ENCODE data around the gene PSEN1. TPM values are rescaled to one million over a fixed set of nuclear protein-coding genes. Genes with fewer than 3 reads are reported as not detected.
A peak's percentile ranks its signal among the peaks of the same experiment; 100 is the strongest.

PSEN1 gene
- total and polyA plus RNA-seq, 2 experiments from 2014 or later, result 14.6 to 35.7 TPM

DNA sequence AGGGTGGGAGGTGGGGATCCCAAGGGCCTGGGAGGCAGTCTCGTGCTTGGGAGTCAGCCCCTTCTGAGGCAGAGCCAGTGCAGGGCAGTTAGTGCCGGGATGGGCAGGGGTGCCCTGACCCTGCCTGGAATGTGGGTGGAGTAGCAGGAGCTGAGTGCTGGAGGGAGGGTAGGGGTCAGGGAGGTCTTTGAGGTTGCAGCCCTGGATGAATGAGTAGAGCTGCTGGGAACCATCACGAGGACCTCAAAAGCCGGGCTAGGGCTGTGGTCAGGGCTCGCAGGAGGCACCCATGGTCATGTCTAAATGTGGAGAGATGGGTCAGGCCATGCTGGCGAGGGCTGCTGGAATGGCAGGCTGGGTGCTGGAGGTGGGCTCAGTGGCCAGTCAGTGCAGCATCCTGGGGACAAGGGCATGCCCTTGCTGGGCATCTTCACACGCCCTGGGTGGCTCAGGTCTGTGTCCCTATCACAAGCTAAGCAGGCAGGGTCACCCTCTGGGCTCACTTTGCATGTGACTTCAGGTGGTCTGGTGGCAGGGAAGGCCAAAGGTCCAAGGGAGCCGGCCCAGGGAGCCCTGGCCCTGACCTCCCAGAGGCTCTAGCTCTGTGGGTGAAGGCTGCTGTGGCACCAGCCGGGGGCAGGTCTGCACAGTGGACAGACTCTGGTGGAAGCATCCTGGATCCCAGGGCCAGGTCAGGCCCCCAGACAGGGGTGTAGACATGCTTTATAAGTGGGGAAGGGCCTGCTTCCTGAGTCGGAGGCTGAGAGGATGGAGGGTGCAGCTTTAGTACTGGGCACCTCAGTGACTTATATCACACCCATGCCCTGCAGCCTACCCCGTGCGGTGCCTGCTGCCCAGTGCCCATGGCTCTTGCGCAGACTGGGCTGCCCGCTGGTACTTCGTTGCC lies 125.5 kb downstream of the PSEN1 start (continued):
- no peak for TF ChIP-seq EZH2phosphoT487 (IDR thresholded peaks at IDR 0.05; ENCODE audit: unreplicated experiment)
- TF ChIP-seq ZNF331 (CRISPR knock-in tag; IDR thresholded peaks at IDR 0.05; ENCODE audit: low read depth), result no peak
- TF ChIP-seq JUNB (IDR thresholded peaks at IDR 0.05; ENCODE audit: unreplicated experiment), result no peak
- no peak for TF ChIP-seq CREB1 (CRISPR knock-in tag; IDR thresholded peaks at IDR 0.05; ENCODE audit: low read depth)
- TF ChIP-seq, protein P1, sequence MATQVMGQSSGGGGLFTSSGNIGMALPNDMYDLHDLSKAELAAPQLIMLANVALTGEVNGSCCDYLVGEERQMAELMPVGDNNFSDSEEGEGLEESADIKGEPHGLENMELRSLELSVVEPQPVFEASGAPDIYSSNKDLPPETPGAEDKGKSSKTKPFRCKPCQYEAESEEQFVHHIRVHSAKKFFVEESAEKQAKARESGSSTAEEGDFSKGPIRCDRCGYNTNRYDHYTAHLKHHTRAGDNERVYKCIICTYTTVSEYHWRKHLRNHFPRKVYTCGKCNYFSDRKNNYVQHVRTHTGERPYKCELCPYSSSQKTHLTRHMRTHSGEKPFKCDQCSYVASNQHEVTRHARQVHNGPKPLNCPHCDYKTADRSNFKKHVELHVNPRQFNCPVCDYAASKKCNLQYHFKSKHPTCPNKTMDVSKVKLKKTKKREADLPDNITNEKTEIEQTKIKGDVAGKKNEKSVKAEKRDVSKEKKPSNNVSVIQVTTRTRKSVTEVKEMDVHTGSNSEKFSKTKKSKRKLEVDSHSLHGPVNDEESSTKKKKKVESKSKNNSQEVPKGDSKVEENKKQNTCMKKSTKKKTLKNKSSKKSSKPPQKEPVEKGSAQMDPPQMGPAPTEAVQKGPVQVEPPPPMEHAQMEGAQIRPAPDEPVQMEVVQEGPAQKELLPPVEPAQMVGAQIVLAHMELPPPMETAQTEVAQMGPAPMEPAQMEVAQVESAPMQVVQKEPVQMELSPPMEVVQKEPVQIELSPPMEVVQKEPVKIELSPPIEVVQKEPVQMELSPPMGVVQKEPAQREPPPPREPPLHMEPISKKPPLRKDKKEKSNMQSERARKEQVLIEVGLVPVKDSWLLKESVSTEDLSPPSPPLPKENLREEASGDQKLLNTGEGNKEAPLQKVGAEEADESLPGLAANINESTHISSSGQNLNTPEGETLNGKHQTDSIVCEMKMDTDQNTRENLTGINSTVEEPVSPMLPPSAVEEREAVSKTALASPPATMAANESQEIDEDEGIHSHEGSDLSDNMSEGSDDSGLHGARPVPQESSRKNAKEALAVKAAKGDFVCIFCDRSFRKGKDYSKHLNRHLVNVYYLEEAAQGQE (IDR thresholded peaks at IDR 0.05; ENCODE audit: unreplicated experiment), result no peak
- TF ChIP-seq, protein P2, sequence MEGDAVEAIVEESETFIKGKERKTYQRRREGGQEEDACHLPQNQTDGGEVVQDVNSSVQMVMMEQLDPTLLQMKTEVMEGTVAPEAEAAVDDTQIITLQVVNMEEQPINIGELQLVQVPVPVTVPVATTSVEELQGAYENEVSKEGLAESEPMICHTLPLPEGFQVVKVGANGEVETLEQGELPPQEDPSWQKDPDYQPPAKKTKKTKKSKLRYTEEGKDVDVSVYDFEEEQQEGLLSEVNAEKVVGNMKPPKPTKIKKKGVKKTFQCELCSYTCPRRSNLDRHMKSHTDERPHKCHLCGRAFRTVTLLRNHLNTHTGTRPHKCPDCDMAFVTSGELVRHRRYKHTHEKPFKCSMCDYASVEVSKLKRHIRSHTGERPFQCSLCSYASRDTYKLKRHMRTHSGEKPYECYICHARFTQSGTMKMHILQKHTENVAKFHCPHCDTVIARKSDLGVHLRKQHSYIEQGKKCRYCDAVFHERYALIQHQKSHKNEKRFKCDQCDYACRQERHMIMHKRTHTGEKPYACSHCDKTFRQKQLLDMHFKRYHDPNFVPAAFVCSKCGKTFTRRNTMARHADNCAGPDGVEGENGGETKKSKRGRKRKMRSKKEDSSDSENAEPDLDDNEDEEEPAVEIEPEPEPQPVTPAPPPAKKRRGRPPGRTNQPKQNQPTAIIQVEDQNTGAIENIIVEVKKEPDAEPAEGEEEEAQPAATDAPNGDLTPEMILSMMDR (conservative IDR thresholded peaks at IDR 0.05; ENCODE audit: low read depth in 2 of 2), result no peak
- TF ChIP-seq POLR2AphosphoS5 (IDR thresholded peaks at IDR 0.05; ENCODE audit: low read depth), result no peak
- TF ChIP-seq EZH2 (IDR thresholded peaks at IDR 0.05; ENCODE audit: low read depth, unreplicated experiment), result no peak

DNA sequence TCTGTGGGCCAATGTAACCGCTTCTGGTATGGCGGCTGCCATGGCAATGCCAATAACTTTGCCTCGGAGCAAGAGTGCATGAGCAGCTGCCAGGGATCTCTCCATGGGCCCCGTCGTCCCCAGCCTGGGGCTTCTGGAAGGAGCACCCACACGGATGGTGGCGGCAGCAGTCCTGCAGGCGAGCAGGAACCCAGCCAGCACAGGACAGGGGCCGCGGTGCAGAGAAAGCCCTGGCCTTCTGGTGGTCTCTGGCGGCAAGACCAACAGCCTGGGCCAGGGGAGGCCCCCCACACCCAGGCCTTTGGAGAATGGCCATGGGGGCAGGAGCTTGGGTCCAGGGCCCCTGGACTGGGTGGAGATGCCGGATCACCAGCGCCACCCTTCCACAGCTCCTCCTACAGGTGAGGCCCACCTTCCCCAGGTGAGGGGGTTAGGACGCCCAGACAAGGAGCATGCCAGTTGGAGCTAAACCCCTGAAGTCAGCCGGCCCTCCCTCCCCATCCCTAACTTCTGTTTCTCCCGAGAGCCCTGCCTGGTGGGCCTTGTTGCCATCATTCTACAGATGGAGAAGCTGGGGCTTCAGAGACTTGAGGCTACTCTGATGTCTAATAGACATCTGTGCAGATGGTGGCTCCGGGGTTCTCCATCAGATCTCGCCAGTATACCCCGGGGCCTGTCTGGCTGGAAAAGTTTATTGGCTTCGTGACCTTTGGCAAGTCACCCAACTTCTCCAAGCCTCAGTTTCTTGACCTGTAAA lies 126.3 kb downstream of the PSEN1 start:
- ATAC-seq (peak; percentile 17; the same call in 2 of the 3 replicates), DNase-seq (ENCODE audit: low spot score) (no peak)
- no peak overlapping the region for H3K27ac ChIP-seq (ENCODE audit: low read depth)
- H3K36me3 ChIP-seq (ENCODE audit: insufficient read depth), result no peaks in the 10 kb centered on the region
- Mint-ChIP-seq H3K36me3 (ENCODE audit: low read depth) (peaks cover 6% of the 10 kb centered on the region; the same call in 2 of the 3 replicates), H3K27ac (no peak overlapping the region), H3K27me3 (ENCODE audit: insufficient read depth, low read depth, poor library complexity) (peaks cover 10% of the 10 kb centered on the region), H3K9me3 (no peaks in the 10 kb centered on the region), H3K4me3 (no peak overlapping the region), H3K4me1 (no peaks in the 10 kb centered on the region; the same call in 2 of the 3 replicates)
- H3K4me2 ChIP-seq, result no peak overlapping the region
- no peak overlapping the region for H3K4me3 ChIP-seq
- no peak overlapping the region for H2AFZ ChIP-seq
- no peaks in the 10 kb centered on the region for H4K20me1 ChIP-seq (replicated peaks; ENCODE audit: insufficient read depth)
- H3K79me2 ChIP-seq (replicated peaks; ENCODE audit: insufficient read depth), result no peaks in the 10 kb centered on the region
- H3K4me1 ChIP-seq (ENCODE audit: insufficient read depth), result no peaks in the 10 kb centered on the region
- H3K9me2 ChIP-seq (ENCODE audit: insufficient read depth), result no peaks in the 10 kb centered on the region
- TF ChIP-seq, protein P1 (IDR thresholded peaks at IDR 0.05; ENCODE audit: unreplicated experiment), result no peak
- TF ChIP-seq, protein P2 (conservative IDR thresholded peaks at IDR 0.05; ENCODE audit: low read depth in 2 of 2), result peak in 1 of 2 experiments; percentile 20; a peak in 1 of 4 replicates
- no peaks in the 10 kb centered on the region for H3K27me3 ChIP-seq (ENCODE audit: insufficient read depth)
- no peaks in the 10 kb centered on the region for H3F3A ChIP-seq (replicated peaks; ENCODE audit: low read depth)
